ENCODE results near the gene SARDH. TPM values are rescaled to one million over a fixed set of nuclear protein-coding genes. Genes with fewer than 3 reads are reported as not detected.

The SARDH gene
- total and polyA plus RNA-seq, 2 of the 13 experiments (the other 11 are each of a cell fraction or from before 2014, with no cell fraction given) = 11.6 to 34.9 TPM

DNA sequence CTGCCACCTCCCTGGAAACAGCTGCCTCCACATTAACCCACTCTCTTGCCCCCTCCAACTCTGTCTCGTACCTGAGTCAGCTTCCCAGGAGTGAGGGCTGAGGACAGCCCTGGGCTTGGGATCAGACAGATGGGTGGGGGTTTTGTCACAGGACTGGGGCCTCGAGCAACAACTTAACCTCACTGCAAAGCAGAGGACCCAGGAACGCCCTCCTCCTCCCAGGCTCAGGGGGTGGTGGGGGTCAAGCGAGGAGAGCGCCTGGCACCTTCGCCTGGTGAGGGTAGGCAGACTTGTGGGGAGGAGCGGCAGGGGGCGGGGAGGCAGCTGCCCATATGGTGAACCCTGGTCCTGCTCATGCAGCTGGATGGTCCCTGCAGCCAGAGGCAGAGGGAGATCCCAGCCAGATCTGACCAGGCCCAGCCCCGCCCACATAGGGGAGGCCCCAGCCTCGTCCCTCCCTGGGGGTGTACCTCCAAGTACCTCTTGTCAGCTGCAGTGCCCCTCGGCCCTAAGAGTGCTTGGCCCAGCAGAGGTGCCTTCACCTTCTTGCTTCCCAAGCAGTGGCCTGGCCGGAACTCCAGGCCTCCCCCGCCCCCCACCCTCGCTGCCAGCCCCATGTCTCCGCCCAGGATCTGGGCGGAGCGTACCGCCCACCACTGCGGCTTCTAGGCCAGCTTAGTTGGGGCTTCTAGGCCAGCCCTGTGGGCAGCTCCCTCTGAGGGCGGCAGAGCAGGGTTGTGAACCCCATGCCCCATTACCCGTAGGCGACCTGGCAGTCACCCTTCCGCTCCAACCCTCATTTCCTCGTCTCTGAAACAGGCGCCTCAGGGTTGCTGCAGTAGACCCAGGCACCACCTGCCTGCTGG lies at the start of gene SARDH (continued):
- TF ChIP-seq SP5 (CRISPR knock-in tag; IDR thresholded peaks at IDR 0.05; ENCODE audit: borderline replicate concordance, low read depth) (peak; percentile 73), ZNF138 (CRISPR knock-in tag; IDR thresholded peaks at IDR 0.05; ENCODE audit: low read depth) (no peak), TMF1 (CRISPR knock-in tag; IDR thresholded peaks at IDR 0.05; ENCODE audit: low read depth) (no peak), PLRG1 (conservative IDR thresholded peaks at IDR 0.05) (no peak), ZFP41 (CRISPR knock-in tag; IDR thresholded peaks at IDR 0.05; ENCODE audit: borderline replicate concordance) (no peak), ZNF143 (CRISPR knock-in tag; IDR thresholded peaks at IDR 0.05) (no peak), ZNF674 (CRISPR knock-in tag; IDR thresholded peaks at IDR 0.05; ENCODE audit: low read depth) (no peak), ZSCAN9 (CRISPR knock-in tag; IDR thresholded peaks at IDR 0.05; ENCODE audit: borderline replicate concordance) (no peak), SNRNP70 (IDR thresholded peaks at IDR 0.05; ENCODE audit: low read depth, low read length) (no peak), JUN (CRISPR knock-in tag; IDR thresholded peaks at IDR 0.05) (no peak), ZMAT3 (CRISPR knock-in tag; conservative IDR thresholded peaks at IDR 0.05) (peak; percentile 69; the same call in 1 of the 2 replicates), ZNF282 (IDR thresholded peaks at IDR 0.05; ENCODE audit: partially characterized antibody) (no peak), ZNF3 (CRISPR knock-in tag; IDR thresholded peaks at IDR 0.05) (no peak), PCBP2 (optimal IDR thresholded peaks at IDR 0.05; ENCODE audit: low read depth, low read length, poor library complexity, severe bottlenecking) (no peak), DNMT3B (CRISPR knock-in tag; conservative IDR thresholded peaks at IDR 0.05) (no peak), ZFP36L2 (CRISPR knock-in tag; IDR thresholded peaks at IDR 0.05) (no peak)
- TF ChIP-seq, protein P1, sequence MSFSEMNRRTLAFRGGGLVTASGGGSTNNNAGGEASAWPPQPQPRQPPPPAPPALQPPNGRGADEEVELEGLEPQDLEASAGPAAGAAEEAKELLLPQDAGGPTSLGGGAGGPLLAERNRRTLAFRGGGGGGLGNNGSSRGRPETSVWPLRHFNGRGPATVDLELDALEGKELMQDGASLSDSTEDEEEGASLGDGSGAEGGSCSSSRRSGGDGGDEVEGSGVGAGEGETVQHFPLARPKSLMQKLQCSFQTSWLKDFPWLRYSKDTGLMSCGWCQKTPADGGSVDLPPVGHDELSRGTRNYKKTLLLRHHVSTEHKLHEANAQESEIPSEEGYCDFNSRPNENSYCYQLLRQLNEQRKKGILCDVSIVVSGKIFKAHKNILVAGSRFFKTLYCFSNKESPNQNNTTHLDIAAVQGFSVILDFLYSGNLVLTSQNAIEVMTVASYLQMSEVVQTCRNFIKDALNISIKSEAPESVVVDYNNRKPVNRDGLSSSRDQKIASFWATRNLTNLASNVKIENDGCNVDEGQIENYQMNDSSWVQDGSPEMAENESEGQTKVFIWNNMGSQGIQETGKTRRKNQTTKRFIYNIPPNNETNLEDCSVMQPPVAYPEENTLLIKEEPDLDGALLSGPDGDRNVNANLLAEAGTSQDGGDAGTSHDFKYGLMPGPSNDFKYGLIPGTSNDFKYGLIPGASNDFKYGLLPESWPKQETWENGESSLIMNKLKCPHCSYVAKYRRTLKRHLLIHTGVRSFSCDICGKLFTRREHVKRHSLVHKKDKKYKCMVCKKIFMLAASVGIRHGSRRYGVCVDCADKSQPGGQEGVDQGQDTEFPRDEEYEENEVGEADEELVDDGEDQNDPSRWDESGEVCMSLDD (CRISPR knock-in tag; IDR thresholded peaks at IDR 0.05; ENCODE audit: borderline replicate concordance) = no peak
- TF ChIP-seq, protein P2, sequence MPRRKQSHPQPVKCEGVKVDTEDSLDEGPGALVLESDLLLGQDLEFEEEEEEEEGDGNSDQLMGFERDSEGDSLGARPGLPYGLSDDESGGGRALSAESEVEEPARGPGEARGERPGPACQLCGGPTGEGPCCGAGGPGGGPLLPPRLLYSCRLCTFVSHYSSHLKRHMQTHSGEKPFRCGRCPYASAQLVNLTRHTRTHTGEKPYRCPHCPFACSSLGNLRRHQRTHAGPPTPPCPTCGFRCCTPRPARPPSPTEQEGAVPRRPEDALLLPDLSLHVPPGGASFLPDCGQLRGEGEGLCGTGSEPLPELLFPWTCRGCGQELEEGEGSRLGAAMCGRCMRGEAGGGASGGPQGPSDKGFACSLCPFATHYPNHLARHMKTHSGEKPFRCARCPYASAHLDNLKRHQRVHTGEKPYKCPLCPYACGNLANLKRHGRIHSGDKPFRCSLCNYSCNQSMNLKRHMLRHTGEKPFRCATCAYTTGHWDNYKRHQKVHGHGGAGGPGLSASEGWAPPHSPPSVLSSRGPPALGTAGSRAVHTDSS (CRISPR knock-in tag; conservative IDR thresholded peaks at IDR 0.05) = no peak
